Stimulated activated CD4-positive, alpha-beta T cell treated with anti-CD3 and anti-CD28 coated beads, Interleukin-2, amount 100 ng/mL, for 4 hours (primary cell): Measurements from ENCODE around the gene SLC13A2.
"Not testable (repeated sequence)": the region's sequence is repeated elsewhere in the genome, so short reads cannot be mapped to it uniquely, and the experiment has no call there.

Experiments
- DNase-seq: peaks from one replicate; pipeline ENCODE4 v3.0.0-alpha.2; 2020; ENCODE audit warnings: low read depth

The SLC13A2 gene

GRCh38 chr17:28473542-28473941 is at the start of gene SLC13A2:
Gene SLC13A2 (plus strand): TSS chr17:28473644. CDS start chr17:28473713, 69 bp downstream.
- no peak for DNase-seq

- DNase-seq = no peak
Observed at GRCh38 chr17:28425206-28425605, 48.2 kb upstream of the SLC13A2 start.

- DNase-seq = no peak
Observed at GRCh38 chr17:28426081-28426519, 47.3 kb upstream of the SLC13A2 start.

DNA sequence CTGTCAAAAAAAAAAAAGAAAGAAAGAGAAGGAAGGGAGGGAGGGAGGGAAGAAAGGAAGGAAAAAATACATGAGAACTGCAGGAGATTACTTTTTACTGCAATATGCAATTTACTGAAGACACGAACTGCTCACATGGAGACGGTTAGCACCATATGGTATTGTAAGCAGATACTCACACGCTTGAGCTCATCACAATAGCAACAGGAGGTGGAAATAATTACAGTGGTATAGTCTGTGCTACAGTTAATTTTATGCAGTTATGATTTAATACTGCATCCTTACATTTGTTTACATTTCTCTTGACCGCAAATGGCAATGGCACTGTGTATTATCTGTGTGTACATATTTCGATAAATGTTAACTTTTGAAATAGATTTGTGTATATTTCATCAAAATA is 46.1 kb upstream of the SLC13A2 start:
- DNase-seq = no peak

DNA sequence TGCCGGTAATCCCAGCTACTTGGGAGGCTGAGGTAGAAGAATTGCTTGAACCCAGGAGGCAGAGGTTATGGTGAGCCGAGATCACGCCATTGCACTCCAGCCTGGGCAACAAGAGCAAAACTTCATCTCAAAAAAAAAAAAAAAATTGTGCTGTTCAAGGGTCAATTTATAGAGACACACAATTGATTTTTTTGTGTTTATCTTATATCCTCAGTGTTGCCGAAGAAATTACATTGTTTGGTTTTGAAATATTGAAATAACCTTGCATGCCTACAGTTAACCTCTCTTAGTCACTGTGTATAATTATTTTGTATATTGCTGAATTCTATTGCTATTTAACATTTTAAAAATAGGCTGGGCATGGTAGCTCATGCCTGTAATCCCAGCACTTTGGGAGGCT is 45.5 kb upstream of the SLC13A2 start:
- DNase-seq = not testable (repeated sequence)

DNA sequence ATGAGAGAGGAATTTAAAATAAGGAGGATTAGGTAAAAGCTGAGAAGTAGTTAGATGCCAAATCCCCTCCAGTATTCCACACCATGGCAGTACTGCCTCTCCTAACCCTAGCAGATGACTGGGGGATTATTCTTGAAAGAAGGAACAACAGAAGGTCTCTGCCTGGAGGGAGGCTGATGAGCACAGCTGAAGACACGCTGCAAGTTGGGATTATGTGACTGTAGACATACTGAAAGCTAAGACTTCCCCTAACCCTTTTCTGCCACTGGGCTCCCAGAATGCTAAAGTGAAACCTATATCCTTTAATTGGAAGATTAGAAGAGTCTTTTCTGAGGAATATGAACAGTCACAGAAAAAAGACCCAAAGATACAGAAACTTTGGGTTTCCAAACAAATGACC is 39.7 kb upstream of the SLC13A2 start:
- no peak for DNase-seq

- DNase-seq = not testable (repeated sequence)
Observed at GRCh38 chr17:28434326-28434725, 39.1 kb upstream of the SLC13A2 start.

DNA sequence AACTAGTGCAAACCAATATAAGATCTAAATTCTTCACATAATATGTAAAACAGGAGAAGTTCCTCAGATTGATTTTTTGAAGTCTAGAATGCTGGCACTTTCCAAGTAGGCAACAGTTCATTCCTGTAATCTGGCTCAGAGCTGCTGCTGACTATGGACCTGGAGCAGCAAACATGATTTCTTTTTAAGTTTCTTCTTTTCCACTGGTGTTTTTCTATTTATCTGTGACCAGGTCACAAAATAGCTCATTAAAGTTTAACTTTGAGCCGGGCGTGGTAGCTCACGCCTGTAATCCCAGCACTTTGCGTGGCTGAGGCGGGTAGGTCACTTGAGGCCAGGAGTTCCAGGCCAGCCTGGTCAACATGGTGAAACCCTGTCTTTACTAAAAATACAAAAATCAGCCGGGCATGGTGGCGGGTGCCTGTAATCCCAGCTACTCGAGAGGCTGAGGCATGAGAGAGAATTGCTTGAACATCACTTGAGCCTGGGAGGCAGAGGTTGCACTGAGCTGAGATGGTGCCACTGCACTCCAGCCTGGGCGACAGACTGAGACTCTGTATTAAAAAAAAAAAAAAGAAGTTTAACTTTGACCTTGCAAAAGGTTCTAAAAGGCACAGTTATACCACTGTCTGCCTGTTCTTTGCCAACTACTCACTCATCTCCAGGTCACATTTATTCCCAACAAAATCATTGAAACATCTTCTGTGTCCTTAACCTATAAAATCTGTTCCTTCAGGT is 29.4 kb upstream of the SLC13A2 start:
- no peak for DNase-seq

- no peak for DNase-seq
Observed at GRCh38 chr17:28446716-28447395, 26.6 kb upstream of the SLC13A2 start.

- DNase-seq = no peak
Observed at GRCh38 chr17:28447396-28447760, 26.1 kb upstream of the SLC13A2 start.

- no peak for DNase-seq
Observed at GRCh38 chr17:28449859-28450258, 23.6 kb upstream of the SLC13A2 start.

DNA sequence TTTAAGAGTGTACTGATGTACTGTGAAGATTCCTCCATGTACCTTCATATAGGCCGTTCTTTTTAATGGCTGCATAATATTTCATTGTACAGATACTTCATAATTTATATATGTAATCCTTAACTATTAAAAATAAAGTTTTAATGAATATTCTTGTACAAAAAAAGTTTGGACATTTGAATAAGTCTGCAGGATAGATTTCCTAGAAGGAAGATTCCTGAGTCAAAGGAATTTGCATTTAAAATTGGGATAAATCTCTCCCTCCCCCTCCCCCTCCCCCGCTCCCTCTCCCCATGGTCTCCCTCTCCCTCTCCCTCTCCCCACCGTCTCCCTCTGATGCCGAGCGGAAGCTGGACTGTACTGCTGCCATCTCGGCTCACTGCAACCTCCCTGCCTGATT is 15.6 kb upstream of the SLC13A2 start:
- DNase-seq = no peak

DNA sequence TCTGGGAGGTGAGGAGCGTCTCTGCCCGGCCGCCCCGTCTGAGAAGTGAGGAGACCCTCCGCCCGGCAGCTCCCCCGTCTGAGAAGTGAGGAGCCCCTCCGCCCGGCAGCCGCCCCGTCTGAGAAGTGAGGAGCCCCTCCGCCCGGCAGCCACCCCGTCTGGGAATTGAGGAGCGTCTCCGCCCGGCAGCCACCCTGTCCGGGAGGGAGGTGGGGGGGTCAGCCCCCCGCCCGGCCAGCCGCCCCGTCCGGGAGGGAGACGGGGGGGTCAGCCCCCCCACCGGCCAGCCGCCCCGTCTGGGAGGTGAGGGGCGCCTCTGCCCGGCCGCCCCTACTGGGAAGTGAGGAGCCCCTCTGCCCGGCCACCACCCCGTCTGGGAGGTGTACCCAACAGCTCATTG is 14.6 kb upstream of the SLC13A2 start:
- DNase-seq = not testable (repeated sequence)

DNA sequence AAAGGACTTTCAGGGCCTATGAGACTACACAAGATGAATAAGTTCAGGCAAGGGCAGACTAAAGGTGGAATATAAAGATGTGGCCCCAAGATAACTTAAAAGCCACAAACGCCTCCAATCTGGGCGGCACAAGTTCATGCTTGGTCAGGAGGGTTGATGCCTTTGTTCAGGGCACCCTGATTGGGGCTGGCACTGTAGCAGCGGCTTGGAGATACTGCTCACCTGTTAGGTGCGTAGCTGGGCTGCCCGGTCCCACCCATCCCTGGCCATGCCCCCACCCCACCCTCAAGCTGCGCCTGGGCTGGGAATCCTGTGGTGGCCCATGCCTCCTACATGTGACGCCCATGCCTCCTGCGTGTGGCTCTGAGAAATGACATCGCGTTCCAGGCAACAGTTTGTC is 12.5 kb upstream of the SLC13A2 start:
- no peak for DNase-seq

DNA sequence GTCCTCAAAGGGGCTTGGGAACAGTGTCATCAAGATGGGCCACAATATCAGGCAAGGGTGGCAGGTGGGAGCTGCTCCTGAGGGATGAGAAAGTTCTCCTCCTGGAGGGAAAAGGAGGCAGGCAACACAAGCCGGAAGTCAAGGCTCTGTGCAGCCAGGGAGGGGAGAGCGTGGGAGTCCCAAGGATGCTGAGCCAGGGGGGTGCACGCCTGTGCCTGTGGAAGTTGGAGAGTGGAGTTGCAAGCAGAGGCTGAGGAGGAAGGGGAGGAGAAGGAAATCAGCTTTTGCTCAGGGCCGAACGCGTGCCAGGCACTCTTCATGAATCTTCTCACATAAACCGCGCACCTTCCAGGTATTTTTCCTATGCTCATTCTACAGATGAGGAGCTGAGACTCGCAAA is 7.4 kb upstream of the SLC13A2 start:
- DNase-seq = no peak

- no peak for DNase-seq
Observed at GRCh38 chr17:28466521-28467048, 6.9 kb upstream of the SLC13A2 start.

- no peak for DNase-seq
Observed at GRCh38 chr17:28467456-28468025, 5.9 kb upstream of the SLC13A2 start.

DNA sequence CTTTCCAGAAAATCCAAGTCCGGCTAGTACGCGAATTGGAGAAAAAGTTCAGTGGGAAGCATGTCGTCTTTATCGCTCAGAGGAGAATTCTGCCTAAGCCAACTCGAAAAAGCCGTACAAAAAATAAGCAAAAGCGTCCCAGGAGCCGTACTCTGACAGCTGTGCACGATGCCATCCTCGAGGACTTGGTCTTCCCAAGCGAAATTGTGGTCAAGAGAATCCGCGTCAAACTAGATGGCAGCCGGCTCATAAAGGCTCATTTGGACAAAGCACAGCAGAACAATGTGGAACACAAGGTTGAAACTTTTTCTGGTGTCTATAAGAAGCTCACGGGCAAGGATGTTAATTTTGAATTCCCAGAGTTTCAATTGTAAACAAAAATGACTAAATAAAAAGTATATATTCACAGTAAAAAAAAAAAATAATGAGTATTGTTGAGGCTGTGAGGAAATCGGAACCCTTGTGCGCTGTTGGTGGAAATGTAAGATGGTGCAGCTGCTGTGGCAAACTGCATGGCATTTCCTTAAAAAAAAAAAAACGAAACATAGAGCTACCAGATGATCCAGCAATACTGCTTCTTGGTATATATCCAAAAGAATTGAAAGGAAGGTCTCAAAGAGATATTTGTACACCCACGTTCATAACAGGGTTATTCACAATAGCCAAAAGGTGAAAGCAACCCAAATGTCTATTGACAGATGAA is 5.3 kb upstream of the SLC13A2 start:
- DNase-seq = not testable (repeated sequence)

GRCh38 chr17:28468781-28469180 is 4.7 kb upstream of the SLC13A2 start:
- DNase-seq = no peak

DNA sequence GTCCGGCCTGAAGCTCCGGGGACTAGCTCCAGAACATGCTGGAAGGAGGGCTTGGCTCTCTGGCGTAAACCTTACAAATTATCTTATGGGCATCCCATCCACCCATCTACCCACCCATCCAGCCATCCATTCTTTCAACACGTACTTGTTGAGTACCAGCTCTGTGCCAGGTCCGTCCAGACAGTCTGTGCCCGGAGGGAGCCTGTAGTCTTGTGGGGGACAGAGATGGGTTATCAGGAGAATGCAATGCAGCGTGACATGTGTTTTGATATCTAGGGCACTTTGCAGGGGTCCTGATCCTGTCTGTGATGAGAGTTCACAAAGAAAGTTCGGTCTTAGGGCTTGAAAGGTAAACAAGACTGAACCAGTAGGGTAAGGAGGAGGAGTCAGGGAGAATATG is 4.1 kb upstream of the SLC13A2 start:
- DNase-seq = no peak

GRCh38 chr17:28470266-28470913 is 3.1 kb upstream of the SLC13A2 start:
- no peak for DNase-seq

- no peak for DNase-seq
Observed at GRCh38 chr17:28470914-28471366, 2.5 kb upstream of the SLC13A2 start.
